GM10847 (cell line): ENCODE measurements around the gene TTLL1.

ENCODE experiments used
- POLR2A ChIP-seq: IDR thresholded peaks from 2 replicates; pipeline ENCODE4 v1.6.1; 2011; ENCODE audit not compliant: insufficient read length; ENCODE audit errors: extremely low read depth

Gene TTLL1

GRCh38 chr22:43116932-43117331 lies 27.7 kb upstream of the TTLL1 start:
- no peak for TF ChIP-seq POLR2A

GRCh38 chr22:43114958-43115357 lies 25.8 kb upstream of the TTLL1 start:
- TF ChIP-seq POLR2A, result no peak

- TF ChIP-seq POLR2A, result no peak
Observed at GRCh38 chr22:43113526-43114251, 24.5 kb upstream of the TTLL1 start.

GRCh38 chr22:43110927-43111623 lies 21.9 kb upstream of the TTLL1 start:
- TF ChIP-seq POLR2A, result peak; percentile 9

- TF ChIP-seq POLR2A, result peak; percentile 23
Observed at GRCh38 chr22:43110444-43110926, 21.3 kb upstream of the TTLL1 start, which contains the start of gene BIK. Gene BIK (plus strand): TSS chr22:43110750. CDS start chr22:43124023, 13,273 bp downstream.

- no peak for TF ChIP-seq POLR2A
Observed at GRCh38 chr22:43109921-43110443, 20.8 kb upstream of the TTLL1 start.

- no peak for TF ChIP-seq POLR2A
Observed at GRCh38 chr22:43109511-43109910, 20.3 kb upstream of the TTLL1 start.

GRCh38 chr22:43106302-43106701 lies 17.1 kb upstream of the TTLL1 start:
- TF ChIP-seq POLR2A, result no peak

GRCh38 chr22:43101306-43101705 lies 12.1 kb upstream of the TTLL1 start:
- TF ChIP-seq POLR2A, result no peak

GRCh38 chr22:43100225-43100624 lies 11.0 kb upstream of the TTLL1 start:
- TF ChIP-seq POLR2A, result no peak

- no peak for TF ChIP-seq POLR2A
Observed at GRCh38 chr22:43099095-43099494, 9.9 kb upstream of the TTLL1 start.

- TF ChIP-seq POLR2A, result no peak
Observed at GRCh38 chr22:43098356-43098755, 9.2 kb upstream of the TTLL1 start.

- TF ChIP-seq POLR2A, result no peak
Observed at GRCh38 chr22:43096420-43096819, 7.2 kb upstream of the TTLL1 start.

- TF ChIP-seq POLR2A, result no peak
Observed at GRCh38 chr22:43094551-43094950, 5.4 kb upstream of the TTLL1 start.

- TF ChIP-seq POLR2A, result no peak
Observed at GRCh38 chr22:43094085-43094484, 4.9 kb upstream of the TTLL1 start.

GRCh38 chr22:43092085-43092484 lies 2.9 kb upstream of the TTLL1 start:
- TF ChIP-seq POLR2A, result no peak
